Skeletal muscle satellite cell (primary cell): ENCODE data around the gene AGBL3.

ENCODE experiments used
- H3K27me3 ChIP-seq: 2 replicates; pipeline ENCODE4 v1.7.0; 2013; ENCODE audit warnings: low read length; ENCODE audit not compliant: control insufficient read depth, insufficient read depth
- H3K36me3 ChIP-seq: 2 replicates; pipeline ENCODE4 v1.7.0; 2013; ENCODE audit warnings: mild to moderate bottlenecking, control low read depth, low read length; ENCODE audit not compliant: insufficient read depth
- H3K4me1 ChIP-seq: 2 replicates; pipeline ENCODE4 v1.7.0; 2013; ENCODE audit warnings: low read length; ENCODE audit not compliant: control insufficient read depth, insufficient read depth
- H3K4me2 ChIP-seq: 2 replicates; pipeline ENCODE4 v1.7.0; 2013; ENCODE audit warnings: mild to moderate bottlenecking, low read length
- H3K4me3 ChIP-seq: 2 replicates; pipeline ENCODE4 v1.7.0; 2013; ENCODE audit warnings: low read length
- H3K9ac ChIP-seq: 2 replicates; pipeline ENCODE4 v1.7.0; 2013; ENCODE audit warnings: mild to moderate bottlenecking, low read depth, low read length, moderate library complexity
- H3K9me3 ChIP-seq: replicated peaks from 2 replicates; pipeline ENCODE4 v1.7.0; 2013; ENCODE audit warnings: mild to moderate bottlenecking, control low read depth, low read length

The AGBL3 gene

GRCh38 chr7:135083005-135083404 lies 96.7 kb downstream of the AGBL3 start:
- no peak overlapping the region for H3K4me2 ChIP-seq
- no peaks in the 10 kb centered on the region for H3K27me3 ChIP-seq

GRCh38 chr7:135088566-135088965 lies 102.3 kb downstream of the AGBL3 start:
- Histone ChIP-seq H3K4me3 (no peak overlapping the region), H3K4me2 (no peak overlapping the region), H3K27me3 (no peaks in the 10 kb centered on the region), H3K36me3 (no peaks in the 10 kb centered on the region), H3K4me1 (no peaks in the 10 kb centered on the region), H3K9ac (no peak overlapping the region), H3K9me3 (no peaks in the 10 kb centered on the region)

More at GRCh38 chr7:135083005-135083404, 96.7 kb downstream of the AGBL3 start:
- Histone ChIP-seq H3K4me1 (no peaks in the 10 kb centered on the region), H3K36me3 (no peaks in the 10 kb centered on the region), H3K9ac (no peak overlapping the region), H3K9me3 (no peaks in the 10 kb centered on the region), H3K4me3 (no peak overlapping the region)

DNA sequence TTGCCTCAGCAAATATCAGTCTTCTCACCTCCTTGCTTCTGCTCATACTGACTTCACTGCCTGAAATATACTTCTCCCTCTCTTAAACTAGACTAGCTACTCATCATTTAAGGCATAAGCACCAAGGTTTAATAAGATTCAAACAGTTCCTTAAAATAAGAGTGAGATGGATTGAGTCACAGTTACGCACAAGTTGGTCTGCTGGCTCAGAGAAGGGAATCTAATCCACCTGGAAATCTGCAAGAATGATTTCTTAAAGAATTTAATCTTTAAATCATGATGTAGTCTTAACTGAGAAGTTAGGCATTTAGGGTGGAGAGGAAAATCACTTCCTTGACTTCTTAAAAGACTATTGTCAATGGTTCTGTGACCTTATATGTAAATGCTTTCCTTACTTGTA lies 105.4 kb downstream of the AGBL3 start:
- no peaks in the 10 kb centered on the region for H3K36me3 ChIP-seq
- H3K9me3 ChIP-seq: no peaks in the 10 kb centered on the region
- no peaks in the 10 kb centered on the region for H3K27me3 ChIP-seq
- H3K4me2 ChIP-seq: no peak overlapping the region
- no peak overlapping the region for H3K9ac ChIP-seq
- H3K4me1 ChIP-seq: no peaks in the 10 kb centered on the region
- no peak overlapping the region for H3K4me3 ChIP-seq

DNA sequence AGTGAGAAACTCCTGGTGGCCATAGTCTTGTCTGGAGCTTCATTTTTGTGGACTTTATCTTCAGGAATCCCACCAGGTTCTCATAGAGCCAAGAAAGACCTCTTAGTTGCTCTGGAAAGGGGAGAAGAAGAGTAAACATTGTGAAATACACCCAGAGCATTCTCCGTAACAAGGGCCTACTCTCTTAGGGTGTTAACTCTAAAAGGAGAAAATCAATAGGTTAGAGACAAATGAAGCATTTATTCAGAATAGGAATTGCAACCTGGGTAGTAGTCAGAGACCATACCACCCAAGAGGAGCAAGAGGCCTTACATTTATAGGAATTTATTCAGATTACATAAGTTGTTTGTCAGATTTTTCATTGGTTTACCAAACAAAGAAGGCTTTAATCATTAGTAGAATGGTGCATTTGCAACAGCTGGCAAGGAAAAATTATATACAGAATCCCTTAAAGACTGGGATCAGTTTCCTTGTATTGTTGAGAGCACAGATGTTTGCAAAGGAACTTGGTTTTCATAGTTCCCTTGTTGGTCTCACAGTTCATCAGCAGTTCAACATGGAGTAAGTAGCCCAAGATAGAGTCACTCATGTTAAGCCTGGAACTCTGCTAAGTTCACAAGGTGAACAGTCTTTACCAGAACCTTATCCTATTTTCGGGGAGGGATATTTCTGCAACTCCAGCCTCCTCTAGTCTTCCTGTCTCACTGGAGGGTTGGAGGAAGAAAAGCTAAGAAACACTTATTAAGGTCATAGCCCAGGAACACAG lies 108.3 kb downstream of the AGBL3 start:
- Histone ChIP-seq H3K4me3 (no peak overlapping the region), H3K4me1 (no peaks in the 10 kb centered on the region), H3K27me3 (no peaks in the 10 kb centered on the region), H3K4me2 (no peak overlapping the region), H3K36me3 (no peaks in the 10 kb centered on the region), H3K9me3 (no peaks in the 10 kb centered on the region), H3K9ac (no peak overlapping the region)

DNA sequence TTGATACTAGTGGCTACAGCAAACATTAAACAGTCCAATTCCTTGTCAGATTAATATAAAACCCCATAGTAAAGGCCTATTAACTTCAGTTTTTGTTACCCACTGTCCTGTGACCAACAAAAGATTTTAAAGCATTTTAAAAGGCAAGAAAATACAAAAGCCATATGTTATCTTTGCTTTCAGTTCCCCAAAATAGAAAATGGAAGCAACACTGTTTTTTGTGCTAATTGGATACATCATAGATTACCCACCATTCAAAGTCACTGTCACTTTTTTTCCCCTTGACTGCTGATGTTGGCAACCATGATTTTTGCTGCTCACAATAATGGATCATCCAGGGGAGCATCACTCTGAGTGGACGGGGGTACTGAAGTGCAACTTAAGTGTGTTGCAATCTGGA lies 109.1 kb downstream of the AGBL3 start:
- Histone ChIP-seq H3K4me2 (no peak overlapping the region), H3K36me3 (no peaks in the 10 kb centered on the region), H3K9me3 (no peaks in the 10 kb centered on the region), H3K4me3 (no peak overlapping the region), H3K4me1 (no peaks in the 10 kb centered on the region), H3K27me3 (no peaks in the 10 kb centered on the region), H3K9ac (no peak overlapping the region)

DNA sequence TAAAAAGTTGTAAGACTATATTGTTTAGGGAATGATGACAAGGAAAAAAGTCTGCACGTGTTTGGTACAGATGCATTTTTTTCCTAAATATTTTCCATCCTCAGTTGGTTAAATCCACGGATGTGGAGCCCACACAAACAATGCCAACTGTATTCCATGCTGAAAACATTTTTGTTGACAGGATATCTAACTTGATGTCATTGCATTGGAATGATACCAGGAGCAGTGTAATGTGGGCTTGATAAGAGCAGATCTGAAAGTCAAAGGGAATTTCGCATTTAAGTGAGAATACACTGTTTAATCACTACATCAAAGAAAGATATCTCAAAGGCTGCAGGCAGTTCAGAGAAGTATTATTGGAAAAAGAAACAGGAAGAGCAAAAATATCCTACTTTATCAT lies 112.1 kb downstream of the AGBL3 start:
- H3K4me1 ChIP-seq: no peaks in the 10 kb centered on the region
- H3K4me2 ChIP-seq: no peak overlapping the region
- H3K4me3 ChIP-seq: no peak overlapping the region
- no peaks in the 10 kb centered on the region for H3K27me3 ChIP-seq
- no peak overlapping the region for H3K9ac ChIP-seq
- H3K9me3 ChIP-seq: no peaks in the 10 kb centered on the region
- H3K36me3 ChIP-seq: no peaks in the 10 kb centered on the region

DNA sequence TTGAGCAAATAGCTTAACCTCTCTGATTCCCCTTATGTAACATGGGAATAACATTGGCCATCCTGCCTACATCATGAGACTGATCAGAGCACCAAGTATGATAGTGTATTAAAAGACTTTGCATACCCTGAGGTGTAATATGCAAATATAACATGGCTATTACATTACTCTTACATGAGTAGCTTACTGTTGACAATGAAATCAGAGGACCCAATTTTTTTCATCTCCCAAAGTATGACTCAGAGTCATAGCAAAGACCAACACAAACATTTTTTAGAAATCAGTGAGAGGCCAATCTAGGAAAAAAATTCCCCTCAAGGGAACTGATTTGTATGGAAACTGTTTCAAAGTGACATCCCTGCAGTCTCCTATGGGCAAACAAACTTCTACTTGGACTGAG lies 114.5 kb downstream of the AGBL3 start:
- Histone ChIP-seq H3K36me3 (no peaks in the 10 kb centered on the region), H3K9me3 (no peaks in the 10 kb centered on the region), H3K4me2 (no peak overlapping the region), H3K9ac (no peak overlapping the region), H3K4me1 (no peaks in the 10 kb centered on the region), H3K27me3 (no peaks in the 10 kb centered on the region), H3K4me3 (no peak overlapping the region)

- no peaks in the 10 kb centered on the region for H3K4me1 ChIP-seq
- H3K9me3 ChIP-seq: no peaks in the 10 kb centered on the region
- no peak overlapping the region for H3K4me3 ChIP-seq
- H3K36me3 ChIP-seq: no peaks in the 10 kb centered on the region
- H3K27me3 ChIP-seq: no peaks in the 10 kb centered on the region
- no peak overlapping the region for H3K4me2 ChIP-seq
- H3K9ac ChIP-seq: no peak overlapping the region
Measured at GRCh38 chr7:135102372-135102771, 116.1 kb downstream of the AGBL3 start.

GRCh38 chr7:135109562-135109961 lies 123.3 kb downstream of the AGBL3 start:
- Histone ChIP-seq H3K9ac (no peak overlapping the region), H3K36me3 (no peaks in the 10 kb centered on the region), H3K27me3 (no peaks in the 10 kb centered on the region), H3K4me1 (no peaks in the 10 kb centered on the region), H3K4me3 (no peak overlapping the region), H3K4me2 (no peak overlapping the region), H3K9me3 (no peaks in the 10 kb centered on the region)

- no peaks in the 10 kb centered on the region for H3K36me3 ChIP-seq
- H3K4me3 ChIP-seq: no peak overlapping the region
- no peak overlapping the region for H3K4me2 ChIP-seq
- no peaks in the 10 kb centered on the region for H3K4me1 ChIP-seq
- no peaks in the 10 kb centered on the region for H3K27me3 ChIP-seq
- H3K9ac ChIP-seq: no peak overlapping the region
- no peaks in the 10 kb centered on the region for H3K9me3 ChIP-seq
Measured at GRCh38 chr7:135109976-135110375, 123.7 kb downstream of the AGBL3 start.

GRCh38 chr7:135111379-135111778 lies 125.1 kb downstream of the AGBL3 start:
- no peaks in the 10 kb centered on the region for H3K27me3 ChIP-seq
- no peak overlapping the region for H3K4me2 ChIP-seq
- no peak overlapping the region for H3K9ac ChIP-seq
- H3K9me3 ChIP-seq: no peaks in the 10 kb centered on the region
- no peaks in the 10 kb centered on the region for H3K4me1 ChIP-seq
- no peaks in the 10 kb centered on the region for H3K36me3 ChIP-seq
- no peak overlapping the region for H3K4me3 ChIP-seq

DNA sequence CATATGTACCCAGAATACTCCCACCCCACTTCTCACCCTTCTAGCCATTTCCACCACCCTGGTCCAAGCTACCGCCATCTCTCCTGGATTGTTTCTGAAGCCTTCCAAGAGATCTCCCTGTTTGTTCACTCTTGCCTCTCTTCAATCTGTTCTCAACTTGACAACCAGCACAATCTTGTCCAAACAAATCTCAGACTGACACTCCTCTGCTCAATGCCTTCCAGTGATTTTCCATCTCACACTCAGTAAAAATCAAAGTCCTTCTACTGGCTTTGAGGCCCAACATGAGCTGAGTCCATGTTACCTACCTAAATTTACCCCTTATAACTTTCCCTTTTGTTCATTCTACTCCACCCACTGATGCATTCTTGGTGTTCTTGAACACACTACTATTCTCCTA lies 128.3 kb downstream of the AGBL3 start:
- Histone ChIP-seq H3K9me3 (no peaks in the 10 kb centered on the region), H3K36me3 (no peaks in the 10 kb centered on the region), H3K9ac (no peak overlapping the region), H3K4me1 (no peaks in the 10 kb centered on the region), H3K4me3 (no peak overlapping the region), H3K27me3 (no peaks in the 10 kb centered on the region), H3K4me2 (no peak overlapping the region)
